Caco-2 (cell line): ENCODE data around the gene IQGAP3. TPM values are rescaled to one million over a fixed set of nuclear protein-coding genes. Genes with fewer than 3 reads are reported as not detected.

Experiments
- BruUV-seq: library from RNA; stranded (reverse); fragments of 400-500 nt; replicated peaks from 2 replicates; lab custom pipeline; 2021; lab: Mats Ljungman, UMichigan
- CTCF ChIA-PET: fragments of 300-600 bp; sonication (Branson Sonifier 250); formaldehyde crosslinking; loops from one replicate; lab custom pipeline; 2022; ENCODE audit warnings: antibody characterized with exemption; lab: Charles Lee
- POLR2A ChIA-PET: fragments of 300-600 bp; sonication (Branson Sonifier 250); formaldehyde crosslinking; loops from one replicate; lab custom pipeline; 2022; ENCODE audit warnings: antibody characterized with exemption; lab: Charles Lee
- DNase-seq, 2 experiments: peaks; one replicate each; pipeline versions ENCODE4 v3.0.0 to v3.0.0-alpha.2; 2020 to 2022
- H3K27me3 ChIP-seq: replicated peaks from 2 replicates; pipeline ENCODE4 v1.6.0; 2011; ENCODE audit warnings: low read length; ENCODE audit not compliant: control insufficient read depth, insufficient read depth
- H3K36me3 ChIP-seq: 2 replicates; pipeline ENCODE4 v1.5.1; 2011; ENCODE audit warnings: low read length; ENCODE audit not compliant: control insufficient read depth, insufficient read depth
- H3K4me1 ChIP-seq: fragments of 250-450 bp; sonication (Bioruptor Pico); 2 replicates; pipeline ENCODE4 v1.5.1; 2020; ENCODE audit warnings: mild to moderate bottlenecking
- H3K4me3 ChIP-seq: 2 replicates; pipeline ENCODE4 v1.5.1; 2011; ENCODE audit warnings: low read depth, mild to moderate bottlenecking, control low read depth, low read length
- H3K9me3 ChIP-seq: fragments of 250-450 bp; sonication (Bioruptor Pico); 2 replicates; pipeline ENCODE4 v1.5.1; 2020; ENCODE audit warnings: mild to moderate bottlenecking, moderate library complexity
- H3K27ac Mint-ChIP-seq: one replicate; pipeline ENCODE4 v1.8.0; 2022; ENCODE audit warnings: mixed read lengths; ENCODE audit not compliant: unreplicated experiment
- H3K27me3 Mint-ChIP-seq: one replicate; pipeline ENCODE4 v1.8.0; 2022; ENCODE audit warnings: mixed read lengths; ENCODE audit not compliant: insufficient read depth, unreplicated experiment
- H3K36me3 Mint-ChIP-seq: one replicate; pipeline ENCODE4 v1.8.0; 2022; ENCODE audit warnings: mild to moderate bottlenecking, mixed read lengths; ENCODE audit not compliant: insufficient read depth, unreplicated experiment
- H3K4me1 Mint-ChIP-seq: one replicate; pipeline ENCODE4 v1.8.0; 2022; ENCODE audit warnings: low read depth, mixed read lengths; ENCODE audit not compliant: unreplicated experiment
- H3K4me3 Mint-ChIP-seq: one replicate; pipeline ENCODE4 v1.8.0; 2022; ENCODE audit warnings: mild to moderate bottlenecking, moderate library complexity, mixed read lengths; ENCODE audit not compliant: unreplicated experiment
- H3K9me3 Mint-ChIP-seq: one replicate; pipeline ENCODE4 v1.8.0; 2022; ENCODE audit warnings: mixed read lengths; ENCODE audit not compliant: unreplicated experiment
- intact Hi-C: fragments of 100-400 bp; cut with micrococcal nuclease; formaldehyde crosslinking; loops from one replicate; pipeline ENCODE4 v1.10.0; 2022; ENCODE audit not compliant: unreplicated experiment
- total RNA-seq: library from RNA; stranded (reverse); gene quantifications from 2 replicates; pipeline ENCODE4 v1.2.3, GENCODE V29; 2022
- TF ChIP-seq, protein P1 (sequence below), 2 experiments: fragments of 200-600 bp in 1 of 2; IDR thresholded peaks; 1 replicate in 1 of 2; 2 replicates in 1 of 2; pipeline versions ENCODE4 v1.5.1 to v1.8.0; 2011 to 2022; ENCODE audit warnings: antibody characterized with exemption in 1 of 2, control low read depth in 1 of 2, inconsistent platforms in 1 of 2, low read depth in 1 of 2, low read length in 1 of 2, mild to moderate bottlenecking in 1 of 2, moderate library complexity in 1 of 2; ENCODE audit not compliant: insufficient read depth in 1 of 2, severe bottlenecking in 1 of 2, unreplicated experiment in 1 of 2

Gene IQGAP3
- total RNA-seq, 1 experiment from 2014 or later = 37.6 TPM

- Histone ChIP-seq H3K4me3 (peak within 1 kb of the TSS; percentile 69), H3K36me3 (peaks cover 3% of the 10 kb centered on the region; the same call in 1 of the 2 replicates), H3K27me3 (no peaks in the 10 kb centered on the region), H3K9me3 (no peaks in the 10 kb centered on the region), H3K4me1 (peaks cover 8% of the 10 kb centered on the region; the same call in 1 of the 2 replicates)
- peak; percentile 70 to 84 for DNase-seq
- POLR2A ChIA-PET = interaction anchor here (0.5 to 1.9 kb wide), 11 partner anchors 9 to 178 kb away, joined by 3 to 8 read pairs (median 4); partner anchors contain the start of genes ISG20L2, MEF2D and METTL25B
- TF ChIP-seq, protein P1, sequence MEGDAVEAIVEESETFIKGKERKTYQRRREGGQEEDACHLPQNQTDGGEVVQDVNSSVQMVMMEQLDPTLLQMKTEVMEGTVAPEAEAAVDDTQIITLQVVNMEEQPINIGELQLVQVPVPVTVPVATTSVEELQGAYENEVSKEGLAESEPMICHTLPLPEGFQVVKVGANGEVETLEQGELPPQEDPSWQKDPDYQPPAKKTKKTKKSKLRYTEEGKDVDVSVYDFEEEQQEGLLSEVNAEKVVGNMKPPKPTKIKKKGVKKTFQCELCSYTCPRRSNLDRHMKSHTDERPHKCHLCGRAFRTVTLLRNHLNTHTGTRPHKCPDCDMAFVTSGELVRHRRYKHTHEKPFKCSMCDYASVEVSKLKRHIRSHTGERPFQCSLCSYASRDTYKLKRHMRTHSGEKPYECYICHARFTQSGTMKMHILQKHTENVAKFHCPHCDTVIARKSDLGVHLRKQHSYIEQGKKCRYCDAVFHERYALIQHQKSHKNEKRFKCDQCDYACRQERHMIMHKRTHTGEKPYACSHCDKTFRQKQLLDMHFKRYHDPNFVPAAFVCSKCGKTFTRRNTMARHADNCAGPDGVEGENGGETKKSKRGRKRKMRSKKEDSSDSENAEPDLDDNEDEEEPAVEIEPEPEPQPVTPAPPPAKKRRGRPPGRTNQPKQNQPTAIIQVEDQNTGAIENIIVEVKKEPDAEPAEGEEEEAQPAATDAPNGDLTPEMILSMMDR (IDR thresholded peaks at IDR 0.05; ENCODE audit: insufficient read depth in 1 of 2, low read depth in 1 of 2, low read length in 1 of 2, severe bottlenecking in 1 of 2, unreplicated experiment in 1 of 2) = no peak
- peak within 1 kb of the TSS; percentile 54 for H3K27ac Mint-ChIP-seq
- H3K36me3 Mint-ChIP-seq = peaks cover 24% of the 10 kb centered on the region
- intact Hi-C loops = loop anchor here (1.0 kb wide), 1 partner anchor 10 kb away; the partner anchor contains the start of gene GPATCH4
- H3K9me3 Mint-ChIP-seq = no peaks in the 10 kb centered on the region
- no TSS peak for BruUV-seq
- peak within 1 kb of the TSS; percentile 65 for H3K4me3 Mint-ChIP-seq
- H3K4me1 Mint-ChIP-seq = peaks cover 16% of the 10 kb centered on the region
- CTCF ChIA-PET = interaction anchor here (0.8 to 1.4 kb wide), 7 partner anchors 10 to 146 kb away, joined by 3 to 6 read pairs (median 3); partner anchors contain the start of gene GPATCH4
- H3K27me3 Mint-ChIP-seq = no peaks in the 10 kb centered on the region
These were observed 19.2 kb upstream of the IQGAP3 start, which contains the start of gene NAXE for GRCh38 chr1:156591432-156592157. Gene NAXE (plus strand): TSS chr1:156591776. CDS start chr1:156591805, 29 bp downstream.

DNA sequence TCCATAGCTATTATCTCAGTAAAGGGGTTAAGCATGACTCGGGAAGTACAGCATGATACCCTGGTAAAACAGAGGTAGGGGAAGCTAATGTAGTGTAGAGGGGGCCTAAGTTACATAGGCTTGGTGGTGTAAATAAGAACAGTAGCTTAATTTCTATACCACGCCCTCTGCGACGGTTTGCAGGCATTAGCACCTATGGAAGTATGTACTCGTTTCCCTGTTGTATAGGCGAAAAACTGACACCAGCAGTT lies 18.7 kb upstream of the IQGAP3 start:
- H3K9me3 ChIP-seq = no peaks in the 10 kb centered on the region
- intact Hi-C loops = loop anchor here (1.0 kb wide), 1 partner anchor 10 kb away; the partner anchor contains the start of gene GPATCH4
- peak overlapping the region; percentile 69 for H3K4me3 ChIP-seq
- ChIA-PET CTCF (interaction anchor here (0.8 to 1.4 kb wide), 5 partner anchors 10 to 145 kb away, joined by 3 to 6 read pairs (median 3); partner anchors contain the start of gene GPATCH4), POLR2A (interaction anchor here (1.0 to 1.9 kb wide), 7 partner anchors 11 to 137 kb away, joined by 3 to 8 read pairs (median 4); partner anchors contain the start of genes ISG20L2, MEF2D and METTL25B)
- H3K4me1 ChIP-seq = peaks cover 8% of the 10 kb centered on the region; the same call in 1 of the 2 replicates
- Mint-ChIP-seq H3K27me3 (no peaks in the 10 kb centered on the region), H3K9me3 (no peaks in the 10 kb centered on the region), H3K4me1 (peaks cover 16% of the 10 kb centered on the region), H3K4me3 (peak overlapping the region; percentile 65), H3K36me3 (peaks cover 24% of the 10 kb centered on the region), H3K27ac (peak overlapping the region; percentile 54)
- peaks cover 3% of the 10 kb centered on the region; the same call in 1 of the 2 replicates for H3K36me3 ChIP-seq
- DNase-seq = no peak
- TF ChIP-seq, protein P1 (IDR thresholded peaks at IDR 0.05; ENCODE audit: insufficient read depth in 1 of 2, low read depth in 1 of 2, low read length in 1 of 2, severe bottlenecking in 1 of 2, unreplicated experiment in 1 of 2) = no peak
- BruUV-seq = TSS peak; percentile 16
- H3K27me3 ChIP-seq = no peaks in the 10 kb centered on the region
